Retina (tissue), 1 donor: ENCODE data around the gene PDZD8.
"Not testable (repeated sequence)": the region's sequence is repeated elsewhere in the genome, so short reads cannot be mapped to it uniquely, and the experiment has no call there.

Source experiments
- DNase-seq: peaks from one replicate; pipeline ENCODE4 v3.0.0-alpha.2; 2016

Gene PDZD8

DNA sequence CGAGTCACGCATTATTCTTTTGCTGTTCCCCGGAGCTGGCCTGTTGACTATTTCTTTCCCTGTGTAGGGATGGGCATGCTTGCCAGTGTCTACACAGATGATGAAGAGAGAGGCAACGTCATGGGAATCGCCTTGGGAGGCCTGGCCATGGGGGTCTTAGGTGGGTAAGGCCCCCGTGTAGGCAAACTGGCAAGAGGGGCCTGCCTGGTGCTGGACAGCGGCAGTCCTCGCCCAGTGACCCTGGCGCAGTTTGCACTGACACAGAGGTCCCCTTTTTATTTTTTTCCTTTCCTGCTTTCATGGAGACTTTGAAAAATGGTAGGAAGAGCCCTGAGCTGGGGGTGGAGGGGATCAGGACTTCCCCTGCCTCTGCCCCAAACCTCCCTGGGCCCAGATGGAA is 120.9 kb downstream of the PDZD8 start:
- DNase-seq, result no peak

- no peak for DNase-seq
Measured at GRCh38 chr10:117253908-117254307, 121.3 kb downstream of the PDZD8 start.

- DNase-seq, result no peak
Measured at GRCh38 chr10:117250411-117250810, 124.8 kb downstream of the PDZD8 start.

DNA sequence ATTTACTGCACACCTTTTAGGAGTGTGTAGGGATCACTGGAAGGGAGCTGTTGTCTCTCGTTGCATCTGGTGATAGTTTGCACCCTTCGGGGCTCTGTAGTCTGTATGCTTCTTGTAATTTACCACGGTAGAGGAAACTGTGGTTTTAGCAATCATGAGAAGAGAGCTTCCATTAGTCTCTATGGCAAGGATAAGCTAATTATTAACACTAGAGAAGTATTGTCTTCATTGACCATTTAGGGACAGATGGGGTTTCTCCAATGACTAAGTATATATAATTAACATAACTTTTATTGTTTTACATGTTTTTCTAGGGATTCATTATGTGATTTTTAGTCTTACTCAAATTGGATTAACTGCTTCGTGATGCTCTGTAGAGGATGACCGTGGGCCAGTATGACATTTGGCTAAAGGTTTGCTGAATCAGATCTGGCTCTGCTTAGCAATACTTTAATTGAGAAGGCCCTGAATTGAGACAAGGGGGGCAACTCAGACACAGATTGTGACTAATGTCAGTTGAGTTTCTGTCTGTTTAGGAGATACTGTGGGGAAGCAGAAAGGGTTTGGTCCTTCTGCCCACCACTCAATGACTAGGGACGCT is 125.6 kb downstream of the PDZD8 start:
- no peak for DNase-seq

- peak; percentile 2 for DNase-seq
Measured at GRCh38 chr10:117248750-117249465, 126.3 kb downstream of the PDZD8 start.

GRCh38 chr10:117246997-117247671 is 128.1 kb downstream of the PDZD8 start:
- no peak for DNase-seq

- DNase-seq, result no peak
Measured at GRCh38 chr10:117242463-117242832, 132.8 kb downstream of the PDZD8 start.

DNA sequence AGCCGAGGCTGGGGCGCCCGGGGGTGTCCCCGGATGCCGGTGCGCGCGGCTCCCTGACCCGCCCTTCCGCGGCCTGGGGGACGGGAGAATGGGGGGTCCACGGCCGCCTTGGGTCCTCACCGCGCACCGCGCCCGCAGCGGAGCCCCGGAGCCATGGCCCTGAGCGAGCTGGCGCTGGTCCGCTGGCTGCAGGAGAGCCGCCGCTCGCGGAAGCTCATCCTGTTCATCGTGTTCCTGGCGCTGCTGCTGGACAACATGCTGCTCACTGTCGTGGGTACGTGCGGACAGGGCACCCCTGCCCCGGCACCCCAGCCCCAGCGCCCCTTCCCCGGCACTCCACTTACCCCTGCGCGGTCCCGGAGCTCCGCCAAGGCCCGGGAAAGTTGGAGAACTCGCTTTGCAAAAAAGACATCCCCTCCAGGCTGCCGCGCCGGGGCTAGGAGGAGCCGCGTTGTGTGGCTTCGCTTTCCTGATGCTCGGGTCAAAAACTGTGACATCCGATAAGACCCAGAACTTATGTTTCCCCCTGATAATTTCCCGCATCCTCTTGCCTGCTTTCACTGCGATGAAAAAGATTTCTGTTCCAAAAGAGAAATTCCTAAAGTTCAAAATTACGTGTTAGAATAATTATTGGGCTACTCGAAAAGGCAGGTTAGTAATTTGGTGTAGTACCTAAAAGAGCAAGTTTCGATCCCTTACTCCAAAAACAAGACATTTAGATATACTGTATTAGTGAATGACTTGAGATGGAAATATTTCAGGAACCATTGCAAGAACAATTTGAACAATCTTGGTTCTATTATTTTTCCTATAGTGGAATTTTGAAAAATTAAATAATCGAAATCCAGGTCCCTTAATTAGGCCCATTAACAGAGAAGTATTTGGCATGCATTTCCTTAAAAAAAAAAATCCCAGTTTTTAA is 133.4 kb downstream of the PDZD8 start:
- peak; percentile 52 for DNase-seq

DNA sequence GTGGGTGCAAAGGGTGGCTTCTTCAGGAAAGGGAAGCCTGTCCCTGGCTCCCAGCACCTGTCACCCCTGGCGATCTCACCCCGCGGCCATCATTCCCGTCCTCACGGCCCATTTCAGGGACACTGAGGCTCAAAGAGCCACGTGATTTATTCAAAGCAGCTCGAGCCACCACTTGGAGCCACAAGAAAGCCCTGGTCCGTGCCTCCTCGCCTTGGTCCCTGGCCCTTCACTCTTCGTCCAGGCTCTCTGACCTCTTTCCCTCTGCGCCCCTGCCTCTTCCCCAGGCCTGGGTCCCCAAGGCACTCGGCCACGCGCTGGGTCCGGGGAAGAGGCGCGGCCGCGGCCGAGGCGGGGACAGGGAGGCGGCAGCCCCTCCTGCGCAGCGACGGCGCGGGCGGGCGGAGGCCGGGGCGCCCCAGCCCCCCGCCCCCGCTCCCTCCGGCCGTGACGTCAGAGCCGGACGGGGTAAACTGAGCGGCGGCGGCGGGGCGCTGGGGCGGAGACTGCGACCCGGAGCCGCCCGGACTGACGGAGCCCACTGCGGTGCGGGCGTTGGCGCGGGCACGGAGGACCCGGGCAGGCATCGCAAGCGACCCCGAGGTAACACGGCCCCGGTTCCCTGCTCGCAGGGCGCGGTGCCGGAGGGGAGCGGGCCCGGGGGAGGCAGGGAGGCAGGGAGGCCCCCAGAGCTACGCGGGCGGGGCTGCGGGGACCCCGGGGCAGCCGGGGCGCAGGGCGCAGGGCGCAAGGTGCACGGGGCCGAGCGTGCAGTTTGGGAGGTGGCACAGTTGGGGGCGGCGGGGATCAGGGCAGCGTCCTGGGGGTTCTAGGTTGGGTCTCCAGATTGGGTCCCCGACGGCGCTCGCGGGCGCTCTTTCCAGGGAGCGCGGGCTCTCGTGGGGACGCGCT is 134.4 kb downstream of the PDZD8 start, which contains the start of gene SLC18A2:
SLC18A2 (plus strand) TSS at position 494 of the 909 bp plus-strand sequence. CDS start 580 bp downstream, outside the sequence.
- DNase-seq, result peak; percentile 78

DNA sequence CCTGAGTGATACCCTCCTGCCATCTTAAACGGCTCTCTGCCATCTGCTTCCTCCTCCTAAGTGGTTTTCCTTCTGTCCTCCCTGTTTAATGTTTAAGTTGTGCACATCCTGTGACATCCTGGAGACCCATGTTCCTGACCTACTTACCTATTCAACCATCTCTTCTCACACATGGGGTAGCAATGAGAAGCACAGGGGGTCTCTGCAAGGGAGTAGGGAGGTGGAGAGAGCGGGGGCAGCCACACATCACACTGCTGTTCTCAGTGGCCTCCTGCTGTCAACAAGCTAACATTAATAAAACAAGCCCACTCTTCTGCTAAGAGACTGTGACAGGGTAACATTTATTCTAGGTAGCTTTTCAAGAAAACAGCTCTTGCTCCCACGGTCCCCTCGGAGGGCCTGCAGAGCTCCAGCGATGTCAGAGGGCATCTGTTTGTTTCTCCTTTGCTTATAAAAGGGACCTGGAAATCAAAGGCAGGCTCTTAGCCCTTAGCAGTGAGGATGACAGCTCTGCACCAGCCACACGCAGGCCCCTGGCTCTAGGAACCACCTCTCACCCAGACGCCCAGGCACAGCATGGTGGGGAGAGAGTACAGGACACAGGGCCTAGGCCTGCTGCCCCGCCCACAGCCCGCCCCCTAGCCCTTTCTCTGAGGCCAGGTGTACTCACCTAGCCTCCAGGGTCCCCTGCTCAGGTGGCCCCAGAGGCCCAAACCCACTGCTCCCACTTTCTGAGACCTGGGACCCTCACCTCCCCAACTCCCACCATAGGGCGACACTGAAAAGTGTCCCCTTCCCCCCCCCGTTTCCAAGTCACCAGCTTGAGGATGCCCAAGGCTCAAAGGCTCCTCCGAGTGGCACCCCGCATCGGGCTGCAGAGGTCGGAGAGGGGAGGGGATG is 135.3 kb downstream of the PDZD8 start:
- DNase-seq, result peak; percentile 79

GRCh38 chr10:117239051-117239450 is 136.2 kb downstream of the PDZD8 start:
- no peak for DNase-seq

DNA sequence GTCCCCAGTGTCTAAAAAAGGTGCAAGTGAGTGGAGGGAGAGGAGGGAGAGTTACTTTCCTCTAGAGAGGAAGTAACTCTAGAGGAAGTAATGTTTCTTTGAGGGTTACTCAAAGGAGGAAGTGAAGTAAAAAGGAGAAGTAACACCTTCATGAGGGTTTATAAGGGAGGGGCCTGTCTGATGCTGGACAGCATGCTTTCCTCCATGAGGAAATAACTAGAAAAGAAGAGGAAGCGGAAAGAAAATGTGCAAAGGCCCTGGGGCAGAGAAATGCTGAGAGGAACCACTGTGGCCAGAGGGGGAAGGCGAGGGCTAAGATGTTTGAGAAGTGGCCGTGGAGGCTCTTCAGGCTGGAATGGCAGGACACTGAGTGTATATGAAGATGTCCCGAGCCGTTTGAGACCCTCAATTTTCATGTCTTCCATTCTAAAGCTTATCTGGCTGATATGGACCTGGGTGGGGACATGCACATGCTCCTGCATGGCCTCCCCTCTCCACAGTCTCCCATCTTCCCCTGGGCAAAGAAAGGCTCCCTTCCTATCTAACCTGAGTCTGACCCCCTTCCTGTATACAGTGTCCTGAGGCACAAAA is 137.7 kb downstream of the PDZD8 start:
- DNase-seq, result no peak

- not testable (repeated sequence) for DNase-seq
Measured at GRCh38 chr10:117230107-117230506, 145.1 kb downstream of the PDZD8 start.

- no peak for DNase-seq
Measured at GRCh38 chr10:117228210-117228609, 147.0 kb downstream of the PDZD8 start.
